Measurements from ENCODE around the gene ACO2. TPM values are rescaled to one million over a fixed set of nuclear protein-coding genes. Genes with fewer than 3 reads are reported as not detected.
A peak's percentile ranks its signal among the peaks of the same experiment; 100 is the strongest.

The ACO2 gene
- total and polyA plus RNA-seq, 2 of the 13 experiments (the other 11 are each of a cell fraction or from before 2014, with no cell fraction given): 19.2 to 45.6 TPM

- TF ChIP-seq U2AF2 (IDR thresholded peaks at IDR 0.05; ENCODE audit: low read depth, low read length) (no peak), TOPORS (CRISPR knock-in tag; IDR thresholded peaks at IDR 0.05) (0 out of 2 replicates have a peak, but pooled peaks have one; percentile 24), ERF (CRISPR knock-in tag; IDR thresholded peaks at IDR 0.05) (peak; percentile 58; the same call in 1 of the 2 replicates), ISX (CRISPR knock-in tag; conservative IDR thresholded peaks at IDR 0.05) (no peak), ZBTB38 (CRISPR knock-in tag; IDR thresholded peaks at IDR 0.05) (peak; percentile 83), ZMAT5 (CRISPR knock-in tag; IDR thresholded peaks at IDR 0.05; ENCODE audit: borderline replicate concordance, low read depth) (no peak), BRCA1 (CRISPR knock-in tag; IDR thresholded peaks at IDR 0.05) (0 out of 2 replicates have a peak, but pooled peaks have one; percentile 41), SMC3 (IDR thresholded peaks at IDR 0.05; ENCODE audit: low read length) (peak; percentile 98), TAF15 (IDR thresholded peaks at IDR 0.05; ENCODE audit: low read depth, low read length, poor library complexity, severe bottlenecking) (no peak), RFXANK (CRISPR knock-in tag; IDR thresholded peaks at IDR 0.05) (0 out of 2 replicates have a peak, but pooled peaks have one; percentile 45), ATF2 (CRISPR knock-in tag; IDR thresholded peaks at IDR 0.05) (peak; percentile 65; the same call in 1 of the 2 replicates), SP4 (CRISPR knock-in tag; IDR thresholded peaks at IDR 0.05) (peak; percentile 70; the same call in 1 of the 2 replicates), ZNF784 (CRISPR knock-in tag; IDR thresholded peaks at IDR 0.05; ENCODE audit: borderline replicate concordance) (no peak), CHCHD3 (CRISPR knock-in tag; IDR thresholded peaks at IDR 0.05) (no peak), ZMAT3 (CRISPR knock-in tag; conservative IDR thresholded peaks at IDR 0.05) (0 out of 2 replicates have a peak, but pooled peaks have one; percentile 55)
- TF ChIP-seq, protein P1, sequence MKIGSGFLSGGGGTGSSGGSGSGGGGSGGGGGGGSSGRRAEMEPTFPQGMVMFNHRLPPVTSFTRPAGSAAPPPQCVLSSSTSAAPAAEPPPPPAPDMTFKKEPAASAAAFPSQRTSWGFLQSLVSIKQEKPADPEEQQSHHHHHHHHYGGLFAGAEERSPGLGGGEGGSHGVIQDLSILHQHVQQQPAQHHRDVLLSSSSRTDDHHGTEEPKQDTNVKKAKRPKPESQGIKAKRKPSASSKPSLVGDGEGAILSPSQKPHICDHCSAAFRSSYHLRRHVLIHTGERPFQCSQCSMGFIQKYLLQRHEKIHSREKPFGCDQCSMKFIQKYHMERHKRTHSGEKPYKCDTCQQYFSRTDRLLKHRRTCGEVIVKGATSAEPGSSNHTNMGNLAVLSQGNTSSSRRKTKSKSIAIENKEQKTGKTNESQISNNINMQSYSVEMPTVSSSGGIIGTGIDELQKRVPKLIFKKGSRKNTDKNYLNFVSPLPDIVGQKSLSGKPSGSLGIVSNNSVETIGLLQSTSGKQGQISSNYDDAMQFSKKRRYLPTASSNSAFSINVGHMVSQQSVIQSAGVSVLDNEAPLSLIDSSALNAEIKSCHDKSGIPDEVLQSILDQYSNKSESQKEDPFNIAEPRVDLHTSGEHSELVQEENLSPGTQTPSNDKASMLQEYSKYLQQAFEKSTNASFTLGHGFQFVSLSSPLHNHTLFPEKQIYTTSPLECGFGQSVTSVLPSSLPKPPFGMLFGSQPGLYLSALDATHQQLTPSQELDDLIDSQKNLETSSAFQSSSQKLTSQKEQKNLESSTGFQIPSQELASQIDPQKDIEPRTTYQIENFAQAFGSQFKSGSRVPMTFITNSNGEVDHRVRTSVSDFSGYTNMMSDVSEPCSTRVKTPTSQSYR (CRISPR knock-in tag; IDR thresholded peaks at IDR 0.05; ENCODE audit: borderline replicate concordance): no peak
- TF ChIP-seq, protein P2, sequence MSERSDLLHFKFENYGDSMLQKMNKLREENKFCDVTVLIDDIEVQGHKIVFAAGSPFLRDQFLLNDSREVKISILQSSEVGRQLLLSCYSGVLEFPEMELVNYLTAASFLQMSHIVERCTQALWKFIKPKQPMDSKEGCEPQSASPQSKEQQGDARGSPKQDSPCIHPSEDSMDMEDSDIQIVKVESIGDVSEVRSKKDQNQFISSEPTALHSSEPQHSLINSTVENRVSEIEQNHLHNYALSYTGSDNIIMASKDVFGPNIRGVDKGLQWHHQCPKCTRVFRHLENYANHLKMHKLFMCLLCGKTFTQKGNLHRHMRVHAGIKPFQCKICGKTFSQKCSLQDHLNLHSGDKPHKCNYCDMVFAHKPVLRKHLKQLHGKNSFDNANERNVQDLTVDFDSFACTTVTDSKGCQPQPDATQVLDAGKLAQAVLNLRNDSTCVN (CRISPR knock-in tag; IDR thresholded peaks at IDR 0.05; ENCODE audit: borderline replicate concordance): 0 out of 2 replicates have a peak, but pooled peaks have one; percentile 46
Observed at GRCh38 chr22:41576877-41577276, 108.0 kb downstream of the ACO2 start (continued).

Measured in HepG2 (cell line).